Measurements from ENCODE around the gene SLC35D2.
A peak's percentile ranks its signal among the peaks of the same experiment; 100 is the strongest.

The SLC35D2 gene

GRCh38 chr9:96418083-96418919 is 34.8 kb upstream of the SLC35D2 start, which contains the start of gene ZNF367:
TSS of gene ZNF367 (minus strand) at chr9:96418370. CDS start at chr9:96418032, 338 bp downstream.
- H3K79me2 ChIP-seq (ENCODE audit: insufficient read depth, low read length): peaks cover 48% of the 10 kb centered on the region
- no peaks in the 10 kb centered on the region for H3K9me3 ChIP-seq (ENCODE audit: insufficient read depth, low read length, severe bottlenecking)
- peak within 1 kb of the TSS; percentile 100 for H3K27ac ChIP-seq (ENCODE audit: low read length)
- peak within 1 kb of the TSS; percentile 100 for H3K9ac ChIP-seq (ENCODE audit: low read depth, low read length)
- H3K4me3 ChIP-seq (ENCODE audit: low read depth in 1 of 2, low read length in 2 of 2): peak within 1 kb of the TSS; percentile 87 to 94
- H4K20me1 ChIP-seq (ENCODE audit: insufficient read depth, low read length): peaks cover 37% of the 10 kb centered on the region
- H3K27me3 ChIP-seq (ENCODE audit: insufficient read depth, low read length, poor library complexity): no peaks in the 10 kb centered on the region
- TF ChIP-seq CTCF (IDR thresholded peaks at IDR 0.05; ENCODE audit: borderline replicate concordance, extremely low read depth, low read length, poor library complexity, severe bottlenecking) (no peak), EZH2 (IDR thresholded peaks at IDR 0.05; ENCODE audit: borderline replicate concordance, low read depth, low read length, severe bottlenecking) (no peak)
- peak within 1 kb of the TSS; percentile 96 for H3K4me2 ChIP-seq (ENCODE audit: insufficient read depth, low read length)
- peak within 1 kb of the TSS; percentile 84 for H2AFZ ChIP-seq (ENCODE audit: low read depth, low read length)
- peaks cover 54% of the 10 kb centered on the region for H3K4me1 ChIP-seq (ENCODE audit: insufficient read depth, low read length)
- peaks cover 32% of the 10 kb centered on the region for H3K36me3 ChIP-seq (ENCODE audit: insufficient read depth, low read length)
- DNase-seq: peak; percentile 96
- ATAC-seq (ENCODE audit: insufficient read depth, low read depth): peak; percentile 81

DNA sequence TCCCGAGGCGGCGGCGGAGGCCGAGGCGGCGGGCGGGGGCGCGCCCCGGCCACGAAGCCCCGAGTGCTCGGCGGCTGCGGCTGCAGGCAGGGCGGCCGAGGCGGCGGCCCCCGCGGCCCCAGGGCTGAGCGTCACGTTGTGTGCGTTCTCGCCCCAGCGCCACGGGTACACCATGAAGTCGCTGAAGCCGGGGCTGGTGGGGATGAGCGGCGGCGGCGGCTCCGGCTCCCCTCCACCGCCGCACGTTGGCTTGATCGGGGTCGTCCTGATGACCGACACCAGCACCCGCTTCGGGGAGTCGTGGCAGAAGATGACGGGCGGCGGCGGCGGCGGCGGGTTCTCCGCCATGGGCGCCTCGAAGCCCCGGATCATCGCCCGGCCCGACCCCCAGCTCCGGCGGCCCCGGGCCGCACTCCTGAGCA is 34.2 kb upstream of the SLC35D2 start:
- no peak for DNase-seq
- H3K79me2 ChIP-seq (ENCODE audit: insufficient read depth, low read length): peaks cover 54% of the 10 kb centered on the region
- peaks cover 33% of the 10 kb centered on the region for H3K36me3 ChIP-seq (ENCODE audit: insufficient read depth, low read length)
- TF ChIP-seq CTCF (IDR thresholded peaks at IDR 0.05; ENCODE audit: borderline replicate concordance, extremely low read depth, low read length, poor library complexity, severe bottlenecking): no peak
- TF ChIP-seq EZH2 (IDR thresholded peaks at IDR 0.05; ENCODE audit: borderline replicate concordance, low read depth, low read length, severe bottlenecking): no peak
- H2AFZ ChIP-seq (ENCODE audit: low read depth, low read length): peak overlapping the region; percentile 67
- ATAC-seq (ENCODE audit: insufficient read depth, low read depth): no peak
- H3K9me3 ChIP-seq (ENCODE audit: insufficient read depth, low read length, severe bottlenecking): no peaks in the 10 kb centered on the region
- H4K20me1 ChIP-seq (ENCODE audit: insufficient read depth, low read length): peaks cover 43% of the 10 kb centered on the region
- H3K4me2 ChIP-seq (ENCODE audit: insufficient read depth, low read length): peak overlapping the region; percentile 96
- H3K27me3 ChIP-seq (ENCODE audit: insufficient read depth, low read length, poor library complexity): no peaks in the 10 kb centered on the region
- peak overlapping the region; percentile 100 for H3K9ac ChIP-seq (ENCODE audit: low read depth, low read length)
- H3K27ac ChIP-seq (ENCODE audit: low read length): peak overlapping the region; percentile 100
- peaks cover 59% of the 10 kb centered on the region for H3K4me1 ChIP-seq (ENCODE audit: insufficient read depth, low read length)
- H3K4me3 ChIP-seq (ENCODE audit: low read depth in 1 of 2, low read length in 2 of 2): peak overlapping the region; percentile 86 to 92

DNA sequence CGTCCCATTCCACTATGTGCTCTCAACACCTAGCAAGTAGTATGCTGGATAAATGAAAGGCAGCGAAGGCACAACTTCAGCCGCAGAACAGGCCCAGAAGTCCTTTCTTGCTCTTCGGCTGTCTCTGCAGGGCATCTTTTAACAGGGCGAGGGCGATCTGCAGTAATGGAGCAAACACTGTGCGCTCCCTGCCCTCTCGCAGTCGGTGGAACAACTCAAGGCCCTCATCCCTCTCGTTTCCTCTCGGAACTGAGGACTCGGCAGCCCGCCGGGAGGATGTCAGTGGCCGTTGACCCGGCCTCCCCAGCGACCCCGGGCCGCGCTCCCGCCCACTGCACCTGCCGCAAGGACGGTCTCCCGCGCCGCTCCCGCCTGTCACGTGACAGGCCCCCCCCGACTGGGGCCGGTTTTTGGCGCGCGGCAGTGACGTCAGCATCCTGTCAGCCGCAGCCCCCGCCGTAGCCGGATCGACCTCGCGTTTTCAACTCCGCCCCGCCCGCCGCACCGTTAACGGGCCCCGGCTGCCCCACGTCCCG is 33.6 kb upstream of the SLC35D2 start:
- H3K9me3 ChIP-seq (ENCODE audit: insufficient read depth, low read length, severe bottlenecking): no peaks in the 10 kb centered on the region
- H3K27me3 ChIP-seq (ENCODE audit: insufficient read depth, low read length, poor library complexity): no peaks in the 10 kb centered on the region
- peaks cover 47% of the 10 kb centered on the region for H4K20me1 ChIP-seq (ENCODE audit: insufficient read depth, low read length)
- H3K27ac ChIP-seq (ENCODE audit: low read length): peak overlapping the region; percentile 100
- ATAC-seq (ENCODE audit: insufficient read depth, low read depth) (peak; percentile 3; the same call in 2 of the 3 replicates), DNase-seq (peak; percentile 89)
- peak overlapping the region; percentile 47; the same call in 1 of the 2 replicates for H2AFZ ChIP-seq (ENCODE audit: low read depth, low read length)
- H3K4me1 ChIP-seq (ENCODE audit: insufficient read depth, low read length): peaks cover 59% of the 10 kb centered on the region
- peak overlapping the region; percentile 96 for H3K4me2 ChIP-seq (ENCODE audit: insufficient read depth, low read length)
- H3K9ac ChIP-seq (ENCODE audit: low read depth, low read length): peak overlapping the region; percentile 100
- TF ChIP-seq CTCF (IDR thresholded peaks at IDR 0.05; ENCODE audit: borderline replicate concordance, extremely low read depth, low read length, poor library complexity, severe bottlenecking) (peak; percentile 5), EZH2 (IDR thresholded peaks at IDR 0.05; ENCODE audit: borderline replicate concordance, low read depth, low read length, severe bottlenecking) (no peak)
- H3K4me3 ChIP-seq (ENCODE audit: low read depth in 1 of 2, low read length in 2 of 2): peak overlapping the region; percentile 86 to 94
- peaks cover 37% of the 10 kb centered on the region for H3K36me3 ChIP-seq (ENCODE audit: insufficient read depth, low read length)
- peaks cover 59% of the 10 kb centered on the region for H3K79me2 ChIP-seq (ENCODE audit: insufficient read depth, low read length)

Measured in DND-41 (cell line).